HCT116 (cell line): ENCODE measurements around the gene RNF126. TPM values are rescaled to one million over a fixed set of nuclear protein-coding genes. Genes with fewer than 3 reads are reported as not detected.

Experiments used
- ATAC-seq: fragments of 200-7000 bp; cut with Tn5 transposase; 2 replicates; pipeline ENCODE4 v1.9.1; 2020; ENCODE audit warnings: mild to moderate bottlenecking, moderate library complexity
- BruUV-seq: library from RNA; stranded (reverse); fragments of 400-500 nt; replicated peaks from 2 replicates; lab custom pipeline; 2021; lab: Mats Ljungman, UMichigan
- CTCF ChIA-PET: fragments of 300-600 bp; sonication (Branson Sonifier 250); formaldehyde crosslinking; loops from one replicate; lab custom pipeline; 2021; ENCODE audit warnings: antibody characterized with exemption; lab: Charles Lee
- POLR2A ChIA-PET: fragments of 300-600, 350-600 bp; sonication (Branson Sonifier 250); formaldehyde crosslinking; loops from one replicate; lab custom pipeline; 2021; ENCODE audit warnings: antibody characterized with exemption; lab: Charles Lee
- RAD21 ChIA-PET, 2 experiments: fragments of 300-600 bp; sonication (Branson Sonifier 250); formaldehyde crosslinking; loops; one replicate each; lab custom pipeline; 2023; ENCODE audit warnings: low total read pairs in 2 of 2; ENCODE audit not compliant: uncharacterized antibody in 2 of 2, unreplicated experiment in 2 of 2, low non-redundant PET in 1 of 2; lab: Charles Lee
- DNase-seq: peaks from one replicate; pipeline ENCODE4 v3.0.0-alpha.2; 2010; ENCODE audit warnings: low read depth, low spot score
- H2AFZ ChIP-seq: fragments of 200-600 bp; shearing (Covaris generic), sonication (generic); 2 replicates; pipeline ENCODE4 v1.6.1; 2017; ENCODE audit warnings: low read depth, mixed run types, mixed read lengths, antibody characterized with exemption, low read length; ENCODE audit not compliant: poor library complexity, severe bottlenecking
- H3K27ac ChIP-seq: 2 replicates; pipeline ENCODE4 v1.5.1; 2012; ENCODE audit warnings: low read depth, low read length
- H3K27me3 ChIP-seq: fragments of 200-600 bp; sonication (generic); 2 replicates; pipeline ENCODE4 v1.6.1; 2016; ENCODE audit warnings: mixed run types, low read length, mixed read lengths; ENCODE audit not compliant: insufficient read depth
- H3K36me3 ChIP-seq, 2 experiments: fragments of 200-500 bp in 1 of 2; fragments of 200-600 bp in 1 of 2; sonication (Bioruptor generic) in 1 of 2; sonication (generic) in 1 of 2; 2 replicates each; pipeline versions ENCODE4 v1.5.1 to v1.6.1; 2014 to 2016; ENCODE audit warnings: low read length in 2 of 2, inconsistent platforms in 1 of 2, mixed read lengths in 1 of 2, mixed run types in 1 of 2; ENCODE audit not compliant: insufficient read depth in 2 of 2, control insufficient read depth in 1 of 2
- H3K4me1 ChIP-seq, 2 experiments: fragments of 200-600 bp in 1 of 2; sonication (generic) in 1 of 2; 2 replicates each; pipeline versions ENCODE4 v1.5.1 to v1.6.1; 2012 to 2017; ENCODE audit warnings: low read length in 2 of 2, inconsistent platforms in 1 of 2, mild to moderate bottlenecking in 1 of 2, mixed read lengths in 1 of 2, mixed run types in 1 of 2, moderate library complexity in 1 of 2; ENCODE audit not compliant: insufficient read depth in 2 of 2, control insufficient read depth in 1 of 2
- H3K4me2 ChIP-seq: fragments of 200-600 bp; sonication (generic); 2 replicates; pipeline ENCODE4 v1.6.1; 2017; ENCODE audit warnings: mixed run types, low read length, mixed read lengths
- H3K4me3 ChIP-seq, 2 experiments: fragments of 200-600 bp in 1 of 2; sonication (generic) in 1 of 2; replicated peaks in 1 of 2; 2 replicates each; pipeline ENCODE4 v1.5.1; 2011 to 2016; ENCODE audit warnings: low read length in 2 of 2, control low read depth in 1 of 2, low read depth in 1 of 2, mild to moderate bottlenecking in 1 of 2, mixed read lengths in 1 of 2, mixed run types in 1 of 2
- H3K79me2 ChIP-seq: fragments of 200-600 bp; sonication (generic); 2 replicates; pipeline ENCODE4 v1.6.1; 2017; ENCODE audit warnings: mild to moderate bottlenecking, mixed run types, low read length, moderate library complexity, mixed read lengths; ENCODE audit not compliant: insufficient read depth
- H3K9ac ChIP-seq: fragments of 200-600 bp; sonication (generic); 2 replicates; pipeline ENCODE4 v1.6.1; 2016; ENCODE audit warnings: low read length, mixed read lengths
- H3K9me2 ChIP-seq: fragments of 200-600 bp; sonication (generic), shearing (Covaris generic); 2 replicates; pipeline ENCODE4 v1.6.1; 2017; ENCODE audit warnings: mixed run types, mild to moderate bottlenecking, moderate library complexity; ENCODE audit not compliant: insufficient read depth
- H3K9me3 ChIP-seq, 2 experiments: fragments of 200-500 bp in 1 of 2; fragments of 200-600 bp in 1 of 2; sonication (Bioruptor generic) in 1 of 2; sonication (generic) in 1 of 2; 2 replicates each; pipeline ENCODE4 v1.6.1; 2014 to 2017; ENCODE audit warnings: low read length in 2 of 2, mixed read lengths in 2 of 2, inconsistent platforms in 1 of 2, low read depth in 1 of 2, mild to moderate bottlenecking in 1 of 2, mixed run types in 1 of 2, moderate library complexity in 1 of 2; ENCODE audit not compliant: control insufficient read depth in 1 of 2, insufficient read depth in 1 of 2
- H4K20me1 ChIP-seq: fragments of 200-600 bp; sonication (generic), shearing (Covaris generic); 2 replicates; pipeline ENCODE4 v1.6.1; 2017; ENCODE audit warnings: mixed run types, mild to moderate bottlenecking, moderate library complexity; ENCODE audit not compliant: insufficient read depth
- CBX3 ChIP-seq: IDR thresholded peaks from 2 replicates; pipeline ENCODE4 v1.6.1; 2012; ENCODE audit warnings: low read depth
- CTCF ChIP-seq, 3 experiments: fragments of 200-600 bp in 1 of 3; sonication (generic) in 1 of 3; IDR thresholded peaks in 2 of 3; conservative IDR thresholded peaks in 1 of 3; 2 replicates each; pipeline ENCODE4 v1.5.1; 2012 to 2017; ENCODE audit warnings: low read depth in 2 of 3, low read length in 2 of 3, antibody characterized with exemption in 1 of 3, borderline replicate concordance in 1 of 3, control low read depth in 1 of 3, mild to moderate bottlenecking in 1 of 3, mixed read lengths in 1 of 3, mixed run types in 1 of 3, moderate library complexity in 1 of 3; ENCODE audit not compliant: insufficient read depth in 1 of 3
- EZH2 ChIP-seq: fragments of 200-600 bp; sonication (generic); IDR thresholded peaks from 2 replicates; pipeline ENCODE4 v1.6.1; 2017; ENCODE audit warnings: antibody characterized with exemption, mixed run types
- JUND ChIP-seq: IDR thresholded peaks from 2 replicates; pipeline ENCODE4 v1.6.1; 2012
- POLR2A ChIP-seq: IDR thresholded peaks from 2 replicates; pipeline ENCODE4 v1.7.0; 2011; ENCODE audit warnings: borderline replicate concordance; ENCODE audit not compliant: insufficient read depth, insufficient read length; ENCODE audit errors: extremely low read depth
- POLR2AphosphoS5 ChIP-seq: IDR thresholded peaks from 2 replicates; pipeline ENCODE4 v1.6.1; 2011; ENCODE audit warnings: mild to moderate bottlenecking, low read depth, low read length, moderate library complexity
- RAD21 ChIP-seq: IDR thresholded peaks from 2 replicates; pipeline ENCODE4 v1.6.1; 2012; ENCODE audit warnings: low read depth, mild to moderate bottlenecking
- SIN3A ChIP-seq: IDR thresholded peaks from 2 replicates; pipeline ENCODE4 v1.6.1; 2012; ENCODE audit warnings: low read depth
- SRF ChIP-seq: IDR thresholded peaks from 2 replicates; pipeline ENCODE4 v1.6.1; 2012; ENCODE audit warnings: low read depth
- ZNF274 ChIP-seq: fragments of 200-500 bp; sonication (Bioruptor generic); IDR thresholded peaks from 2 replicates; pipeline ENCODE4 v1.6.1; 2014; ENCODE audit warnings: mild to moderate bottlenecking, low read depth, low read length, inconsistent platforms
- intact Hi-C: fragments of 100-400 bp; cut with micrococcal nuclease; formaldehyde crosslinking; loops from 2 replicates; pipeline ENCODE4 v1.10.0; 2022
- total RNA-seq: library from RNA; stranded (reverse); gene quantifications from one replicate; pipeline ENCODE4 v1.2.1, GENCODE V29; 2021; ENCODE audit not compliant: unreplicated experiment

The RNF126 gene
- total RNA-seq, 1 experiment from 2014 or later, result 93.8 TPM

- Histone ChIP-seq H3K4me3 (no peak overlapping the region), H3K36me3 (no peaks in the 10 kb centered on the region; a peak in 1 of 4 replicates), H3K9me2 (no peaks in the 10 kb centered on the region), H3K9ac (no peak overlapping the region), H4K20me1 (no peaks in the 10 kb centered on the region), H3K27me3 (no peaks in the 10 kb centered on the region), H3K27ac (no peak overlapping the region), H3K4me1 (peaks cover 10 to 21% of the 10 kb centered on the region in 2 experiments), H2AFZ (no peak overlapping the region), H3K4me2 (no peak overlapping the region), H3K9me3 (peaks cover 0 to 6% of the 10 kb centered on the region in 2 experiments; a peak in 1 of 4 replicates), H3K79me2 (no peaks in the 10 kb centered on the region)
- intact Hi-C loops, result no loop called here
- DNase-seq (no peak), ATAC-seq (no peak)
- ChIA-PET CTCF (no interaction called here), POLR2A (no interaction called here), RAD21 (no interaction called here)
- BruUV-seq, result no TSS peak
- TF ChIP-seq JUND (no peak), SIN3A (no peak), RAD21 (no peak), POLR2A (no peak), EZH2 (no peak), CBX3 (no peak), ZNF274 (no peak), SRF (no peak), POLR2AphosphoS5 (no peak), CTCF (IDR thresholded peaks at IDR 0.05 in 2 of 3, conservative IDR thresholded peaks at IDR 0.05 in 1 of 3; ENCODE audit: borderline replicate concordance in 1 of 3, insufficient read depth in 1 of 3, low read depth in 2 of 3, low read length in 2 of 3) (no peak)
These were observed 47.8 kb upstream of the RNF126 start for GRCh38 chr19:710767-711166.
